Suprapubic skin (tissue), 4 donors: ENCODE data around the gene CD79A. TPM values are rescaled to one million over a fixed set of nuclear protein-coding genes. Genes with fewer than 3 reads are reported as not detected.
"Not testable (repeated sequence)": the region's sequence is repeated elsewhere in the genome, so short reads cannot be mapped to it uniquely, and the experiment has no call there.

Source experiments
- DNase-seq, 2 donors: peaks; one replicate each; pipeline ENCODE4 v3.0.0-alpha.2; 2019; ENCODE audit warnings: low spot score in 2 of 2
- H3K27ac ChIP-seq: fragments of 200-600 bp; sonication (generic); one replicate; pipeline ENCODE4 v1.5.1; 2019
- H3K27me3 ChIP-seq: fragments of 200-600 bp; sonication (generic); one replicate; pipeline ENCODE4 v1.5.1; 2019
- H3K36me3 ChIP-seq: fragments of 200-600 bp; sonication (generic); one replicate; pipeline ENCODE4 v1.5.1; 2019
- H3K4me1 ChIP-seq: fragments of 200-600 bp; sonication (generic); one replicate; pipeline ENCODE4 v1.5.1; 2019
- H3K4me3 ChIP-seq: fragments of 200-600 bp; sonication (generic); one replicate; pipeline ENCODE4 v1.5.1; 2019; ENCODE audit warnings: mild to moderate bottlenecking
- H3K9me3 ChIP-seq: fragments of 200-600 bp; sonication (generic); one replicate; pipeline ENCODE4 v1.5.1; 2019
- CTCF ChIP-seq, 2 donors: fragments of 200-600 bp in 1 of 2; fragments of 450-650 bp in 1 of 2; sonication (generic) in 1 of 2; IDR thresholded peaks; one replicate each; pipeline ENCODE4 v1.5.1; 2016 to 2019; ENCODE audit warnings: antibody characterized with exemption in 2 of 2, mild to moderate bottlenecking in 1 of 2, moderate library complexity in 1 of 2
- EP300 ChIP-seq: sonication (generic); formaldehyde crosslinking; IDR thresholded peaks from one replicate; pipeline ENCODE4 v1.6.1; 2017; ENCODE audit warnings: antibody characterized with exemption
- POLR2A ChIP-seq, 2 donors: fragments of 450-650 bp; IDR thresholded peaks; one replicate each; pipeline ENCODE4 v1.6.1; 2017; ENCODE audit warnings: antibody characterized with exemption in 2 of 2, mild to moderate bottlenecking in 2 of 2, moderate library complexity in 2 of 2
- POLR2AphosphoS5 ChIP-seq, 3 donors: sonication (generic); formaldehyde crosslinking; IDR thresholded peaks; one replicate each; pipeline ENCODE4 v1.6.1; 2017; ENCODE audit warnings: antibody characterized with exemption in 3 of 3
- WGBS: methylation state at CpG from one replicate; pipeline ENCODE4 v1.1.5; 2018; 5-methylcytosine and 5-hydroxymethylcytosine counted together
- total RNA-seq, 4 donors: library from RNA; depleted of rRNA; stranded (reverse); fragments of >200 nt; gene quantifications; one replicate each; pipeline ENCODE4 v1.1.0, GENCODE V29; 2016

Gene CD79A
- total RNA-seq, 4 donors from 2014 or later, result 3.0 TPM; not detected in 3

- H3K27me3 ChIP-seq, result peaks cover 48% of the 10 kb centered on the region
- peaks cover 22% of the 10 kb centered on the region for H3K36me3 ChIP-seq
- H3K4me1 ChIP-seq, result peaks cover 16% of the 10 kb centered on the region
- no peak for DNase-seq
- no peak overlapping the region for H3K4me3 ChIP-seq
- 56% methylated on average over 9 of the region's 13 CpGs for WGBS
- TF ChIP-seq POLR2A (IDR thresholded peaks at IDR 0.05) (no peak), CTCF (IDR thresholded peaks at IDR 0.05) (no peak), POLR2AphosphoS5 (IDR thresholded peaks at IDR 0.05) (no peak), EP300 (no peak)
- H3K9me3 ChIP-seq, result no peaks in the 10 kb centered on the region
- no peak overlapping the region for H3K27ac ChIP-seq
Observed at GRCh38 chr19:41910992-41911888, 34.2 kb downstream of the CD79A start.

DNA sequence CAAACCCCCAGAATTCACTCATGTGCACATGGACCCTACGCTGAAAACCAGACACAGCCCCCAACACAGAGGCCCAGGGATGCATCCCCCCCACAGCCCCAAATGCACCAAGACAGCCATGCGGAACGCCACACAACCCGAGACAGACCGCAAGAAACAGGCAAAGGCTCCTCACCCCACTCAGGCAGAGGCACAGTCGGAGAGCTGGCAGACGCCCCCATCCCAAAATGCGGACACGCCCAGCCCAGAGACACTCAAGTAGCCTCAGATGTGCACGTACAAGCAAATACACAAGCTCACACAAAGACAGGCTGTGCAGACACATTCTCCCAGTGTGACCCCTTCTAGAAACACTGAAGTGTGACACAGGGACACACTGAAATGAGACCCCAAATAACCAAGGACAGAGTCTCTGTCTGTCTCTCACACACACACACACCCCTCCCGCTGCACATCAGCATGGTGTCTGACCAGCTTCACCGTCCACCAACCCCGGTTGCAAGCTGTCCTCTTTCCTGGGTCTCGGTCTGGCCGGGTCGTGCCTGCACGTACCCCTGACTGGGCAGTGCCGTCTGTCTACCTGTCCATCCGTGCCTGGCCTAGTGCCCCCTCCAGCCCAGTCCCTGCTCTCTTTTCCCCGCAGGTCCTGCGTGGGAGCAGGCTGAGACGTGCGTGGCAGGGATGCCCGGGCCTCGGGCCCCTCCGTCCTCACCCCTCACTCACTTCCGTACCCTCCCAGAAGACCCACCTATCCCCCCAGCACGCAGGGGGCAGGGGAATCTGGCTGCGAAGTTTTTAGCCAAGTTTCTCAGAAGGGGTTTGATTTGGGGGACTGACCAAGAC lies 35.0 kb downstream of the CD79A start:
- 12% methylated on average over 27 of the region's 29 CpGs for WGBS
- no peak overlapping the region for H3K27ac ChIP-seq
- peaks cover 56% of the 10 kb centered on the region for H3K27me3 ChIP-seq
- H3K36me3 ChIP-seq, result peaks cover 13% of the 10 kb centered on the region
- no peaks in the 10 kb centered on the region for H3K9me3 ChIP-seq
- no peak overlapping the region for H3K4me3 ChIP-seq
- peaks cover 16% of the 10 kb centered on the region for H3K4me1 ChIP-seq
- no peak for DNase-seq
- TF ChIP-seq CTCF (IDR thresholded peaks at IDR 0.05) (no peak), POLR2AphosphoS5 (IDR thresholded peaks at IDR 0.05) (no peak), EP300 (no peak), POLR2A (IDR thresholded peaks at IDR 0.05) (no peak)

GRCh38 chr19:41912899-41913537 lies 35.9 kb downstream of the CD79A start:
- DNase-seq, result no peak
- peaks cover 6% of the 10 kb centered on the region for H3K36me3 ChIP-seq
- H3K27ac ChIP-seq, result no peak overlapping the region
- TF ChIP-seq EP300 (no peak), POLR2AphosphoS5 (IDR thresholded peaks at IDR 0.05) (no peak), CTCF (IDR thresholded peaks at IDR 0.05) (no peak), POLR2A (IDR thresholded peaks at IDR 0.05) (no peak)
- no peak overlapping the region for H3K4me3 ChIP-seq
- H3K27me3 ChIP-seq, result peaks cover 65% of the 10 kb centered on the region
- peaks cover 16% of the 10 kb centered on the region for H3K4me1 ChIP-seq
- 2% methylated on average over 40 of the region's 51 CpGs for WGBS
- H3K9me3 ChIP-seq, result no peaks in the 10 kb centered on the region

GRCh38 chr19:41913538-41914423 lies 36.7 kb downstream of the CD79A start:
- H3K4me3 ChIP-seq, result no peak overlapping the region
- peaks cover 73% of the 10 kb centered on the region for H3K27me3 ChIP-seq
- H3K36me3 ChIP-seq, result no peaks in the 10 kb centered on the region
- WGBS, result 10% methylated on average over 21 of the region's 21 CpGs
- H3K9me3 ChIP-seq, result no peaks in the 10 kb centered on the region
- no peak for TF ChIP-seq EP300
- no peak for TF ChIP-seq CTCF (IDR thresholded peaks at IDR 0.05)
- no peak for TF ChIP-seq POLR2A (IDR thresholded peaks at IDR 0.05)
- TF ChIP-seq POLR2AphosphoS5 (IDR thresholded peaks at IDR 0.05), result no peak
- peaks cover 16% of the 10 kb centered on the region for H3K4me1 ChIP-seq
- H3K27ac ChIP-seq, result no peak overlapping the region
- DNase-seq, result no peak

DNA sequence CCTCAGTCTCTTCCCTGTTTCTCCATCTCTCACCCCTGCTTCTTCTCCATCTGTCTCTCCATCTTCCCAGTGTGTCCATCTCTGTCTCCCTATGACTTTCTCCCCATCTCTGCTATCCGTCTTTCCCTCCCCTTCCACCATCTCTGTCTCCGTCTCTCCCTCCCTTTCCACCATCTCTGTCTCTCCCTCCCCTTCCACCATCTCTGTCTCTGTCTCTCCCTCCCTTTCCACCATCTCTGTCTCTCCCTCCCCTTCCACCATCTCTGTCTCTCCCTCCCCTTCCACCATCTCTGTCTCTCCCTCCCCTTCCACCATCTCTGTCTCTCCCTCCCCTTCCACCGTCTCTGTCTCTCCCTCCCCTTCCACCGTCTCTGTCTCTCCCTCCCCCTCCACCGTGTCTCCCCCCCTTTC lies 37.4 kb downstream of the CD79A start:
- H3K27ac ChIP-seq, H3K4me3 ChIP-seq, H3K9me3 ChIP-seq, DNase-seq, H3K36me3 ChIP-seq: not testable (repeated sequence)
- H3K27me3 ChIP-seq, result peaks cover 78% of the 10 kb centered on the region
- peaks cover 16% of the 10 kb centered on the region for H3K4me1 ChIP-seq
- WGBS, result 5% methylated on average over 2 of the region's 5 CpGs
